HEK293 (cell line): Measurements from ENCODE around the gene INTS6.
A peak's percentile ranks its signal among the peaks of the same experiment; 100 is the strongest.
"Not testable (repeated sequence)": the region's sequence is repeated elsewhere in the genome, so short reads cannot be mapped to it uniquely, and the experiment has no call there.

Experiments used
- CTCF ChIA-PET: fragments of 350-600 bp; formaldehyde crosslinking; extraction: SDS; loops from one replicate; lab custom pipeline; 2021; ENCODE audit warnings: antibody characterized with exemption; lab: Yijun Ruan, JAX
- POLR2A ChIA-PET: fragments of 300-600 bp; formaldehyde crosslinking; extraction: SDS; loops from one replicate; lab custom pipeline; 2020; ENCODE audit warnings: antibody characterized with exemption, inconsistent platforms; lab: Yijun Ruan, JAX
- H3K27ac ChIP-seq: fragments of 200-500 bp; sonication (Bioruptor generic); 2 replicates; pipeline ENCODE4 v1.5.1; 2014; ENCODE audit warnings: low read depth, low read length, control low read depth, inconsistent platforms; ENCODE audit errors: extremely low read depth
- H3K36me3 ChIP-seq, 2 experiments: fragments of 200-500 bp in 1 of 2; sonication (Bioruptor generic) in 1 of 2; 1 replicate in 1 of 2; 2 replicates in 1 of 2; pipeline ENCODE4 v1.5.1; 2014 to 2017; ENCODE audit warnings: inconsistent platforms in 2 of 2, low read length in 2 of 2; ENCODE audit not compliant: control insufficient read depth in 2 of 2, insufficient read depth in 1 of 2
- H3K4me1 ChIP-seq: fragments of 200-500 bp; sonication (Bioruptor generic); 2 replicates; pipeline ENCODE4 v1.5.1; 2014; ENCODE audit warnings: mild to moderate bottlenecking, low read length, inconsistent platforms; ENCODE audit not compliant: control insufficient read depth, insufficient read depth
- H3K4me3 ChIP-seq: 2 replicates; pipeline ENCODE4 v1.5.1; 2011; ENCODE audit warnings: low read depth, mild to moderate bottlenecking, control low read depth, low read length, moderate library complexity
- H3K9me3 ChIP-seq: fragments of 200-500 bp; sonication (Bioruptor generic); 2 replicates; pipeline ENCODE4 v1.5.1; 2014; ENCODE audit warnings: low read depth, low read length, inconsistent platforms; ENCODE audit not compliant: control insufficient read depth, insufficient read depth
- BCL6B ChIP-seq: fragments of 450-650 bp; formaldehyde crosslinking; IDR thresholded peaks from 2 replicates; pipeline ENCODE4 v1.5.1; 2017; ENCODE audit warnings: missing biosample characterization, missing genetic modification characterization
- HIC1 ChIP-seq: fragments of 450-650 bp; formaldehyde crosslinking; IDR thresholded peaks from 2 replicates; pipeline ENCODE4 v1.5.1; 2016; ENCODE audit warnings: missing biosample characterization, missing genetic modification characterization
- PBX3 ChIP-seq: sonication (generic); formaldehyde crosslinking; IDR thresholded peaks from 2 replicates; pipeline ENCODE4 v1.8.1; 2022; ENCODE audit warnings: mild to moderate bottlenecking, moderate library complexity, missing genetic modification reagents
- RBAK ChIP-seq: fragments of 450-650 bp; formaldehyde crosslinking; IDR thresholded peaks from 2 replicates; pipeline ENCODE4 v1.5.1; 2016; ENCODE audit warnings: missing biosample characterization, missing genetic modification characterization
- SETDB1 ChIP-seq: IDR thresholded peaks from one replicate; pipeline ENCODE4 v1.6.1; 2017; ENCODE audit warnings: mild to moderate bottlenecking, low read length, moderate library complexity, mixed read lengths; ENCODE audit not compliant: insufficient read length
- SP3 ChIP-seq: fragments of 450-650 bp; formaldehyde crosslinking; IDR thresholded peaks from 2 replicates; pipeline ENCODE4 v1.5.1; 2016; ENCODE audit warnings: missing biosample characterization, missing genetic modification characterization
- ZNF114 ChIP-seq: fragments of 450-650 bp; formaldehyde crosslinking; IDR thresholded peaks from 2 replicates; pipeline ENCODE4 v1.5.0; 2017; ENCODE audit warnings: missing biosample characterization, missing genetic modification characterization
- ZNF155 ChIP-seq: fragments of 450-650 bp; formaldehyde crosslinking; IDR thresholded peaks from 2 replicates; pipeline ENCODE4 v1.5.1; 2016; ENCODE audit warnings: missing biosample characterization, missing genetic modification characterization
- ZNF211 ChIP-seq: fragments of 450-650 bp; formaldehyde crosslinking; IDR thresholded peaks from 2 replicates; pipeline ENCODE4 v1.5.1; 2016; ENCODE audit warnings: low read depth, missing biosample characterization, missing genetic modification characterization
- ZNF488 ChIP-seq: fragments of 450-650 bp; formaldehyde crosslinking; IDR thresholded peaks from 2 replicates; pipeline ENCODE4 v1.5.1; 2016; ENCODE audit warnings: missing biosample characterization, missing genetic modification characterization
- ZNF530 ChIP-seq: fragments of 450-650 bp; formaldehyde crosslinking; IDR thresholded peaks from 2 replicates; pipeline ENCODE4 v1.5.1; 2016; ENCODE audit warnings: low read depth, missing biosample characterization, missing genetic modification characterization
- ZNF560 ChIP-seq: fragments of 450-650 bp; formaldehyde crosslinking; IDR thresholded peaks from 2 replicates; pipeline ENCODE4 v1.5.1; 2017; ENCODE audit warnings: missing biosample characterization, missing genetic modification characterization, borderline replicate concordance
- ZNF624 ChIP-seq: fragments of 450-650 bp; formaldehyde crosslinking; IDR thresholded peaks from 2 replicates; pipeline ENCODE4 v1.5.1; 2017; ENCODE audit warnings: missing biosample characterization, missing genetic modification characterization
- ZNF664 ChIP-seq: fragments of 450-650 bp; formaldehyde crosslinking; IDR thresholded peaks from 2 replicates; pipeline ENCODE4 v1.5.1; 2016; ENCODE audit warnings: missing biosample characterization, missing genetic modification characterization
- ZNF843 ChIP-seq: fragments of 450-650 bp; formaldehyde crosslinking; IDR thresholded peaks from 2 replicates; pipeline ENCODE4 v1.5.1; 2016; ENCODE audit warnings: missing biosample characterization, missing genetic modification characterization

The INTS6 gene

GRCh38 chr13:51416107-51416506 is 36.7 kb downstream of the INTS6 start:
- no peak overlapping the region for H3K27ac ChIP-seq
- no peak overlapping the region for H3K4me3 ChIP-seq
- 0 out of 2 replicates have a peak, but pooled peaks cover 2% of the 10 kb centered on the region for H3K4me1 ChIP-seq
- ChIA-PET CTCF (no interaction called here), POLR2A (no interaction called here)
- no peaks in the 10 kb centered on the region for H3K9me3 ChIP-seq
- no peak for TF ChIP-seq ZNF560 (tag by site-specific recombination)
- no peak for TF ChIP-seq SP3 (tag by site-specific recombination)
- no peak for TF ChIP-seq ZNF155
- peaks cover 0 to 31% of the 10 kb centered on the region in 2 experiments; a peak in 2 of 3 replicates for H3K36me3 ChIP-seq

GRCh38 chr13:51415339-51415738 is 37.5 kb downstream of the INTS6 start:
- peak; percentile 32 for TF ChIP-seq SETDB1
- peaks cover 0 to 26% of the 10 kb centered on the region in 2 experiments; a peak in 2 of 3 replicates for H3K36me3 ChIP-seq
- H3K27ac ChIP-seq, H3K4me3 ChIP-seq, H3K4me1 ChIP-seq, H3K9me3 ChIP-seq, CTCF ChIA-PET, POLR2A ChIA-PET: not testable (repeated sequence)

- TF ChIP-seq BCL6B (no peak), ZNF664 (tag by site-specific recombination) (no peak), ZNF843 (tag by site-specific recombination) (no peak), ZNF530 (tag by site-specific recombination) (no peak), ZNF211 (tag by site-specific recombination) (no peak), ZNF488 (no peak), HIC1 (tag by site-specific recombination) (no peak), ZNF114 (tag by site-specific recombination) (no peak), RBAK (tag by site-specific recombination) (no peak), PBX3 (CRISPR knock-in tag) (no peak), ZNF624 (tag by site-specific recombination) (no peak)
- Histone ChIP-seq H3K4me1 (no peaks in the 10 kb centered on the region), H3K9me3 (no peaks in the 10 kb centered on the region), H3K36me3 (peaks cover 0 to 14% of the 10 kb centered on the region in 2 experiments; a peak in 2 of 3 replicates), H3K27ac (no peak overlapping the region), H3K4me3 (no peak overlapping the region)
- POLR2A ChIA-PET = no interaction called here
- CTCF ChIA-PET = no interaction called here
These were observed 40.4 kb downstream of the INTS6 start for GRCh38 chr13:51412431-51412830.
